Tibial nerve (tissue), 4 donors: ENCODE results near the gene CDK2. TPM values are rescaled to one million over a fixed set of nuclear protein-coding genes. Genes with fewer than 3 reads are reported as not detected.
"Not testable (repeated sequence)": the region's sequence is repeated elsewhere in the genome, so short reads cannot be mapped to it uniquely, and the experiment has no call there.

Experiments used
- DNase-seq, 2 donors: peaks; one replicate each; pipeline ENCODE4 v3.0.0-alpha.2; 2019; ENCODE audit warnings: low spot score in 2 of 2
- H3K27ac ChIP-seq, 4 donors: fragments of 200-600 bp; sonication (generic) in 3 of 4; one replicate each; pipeline ENCODE4 v1.5.1; 2017 to 2019; ENCODE audit warnings: mild to moderate bottlenecking in 1 of 4
- H3K27me3 ChIP-seq, 2 donors: fragments of 200-600 bp; sonication (generic) in 1 of 2; one replicate each; pipeline versions ENCODE4 v1.5.1 to v1.6.0; 2017 to 2019
- H3K36me3 ChIP-seq, 3 donors: fragments of 200-600 bp; sonication (generic); one replicate each; pipeline ENCODE4 v1.5.1; 2018 to 2019
- H3K4me1 ChIP-seq, 4 donors: fragments of 200-600 bp; sonication (generic) in 3 of 4; one replicate each; pipeline ENCODE4 v1.5.1; 2017 to 2019
- H3K4me3 ChIP-seq, 4 donors: fragments of 200-600 bp; sonication (generic) in 3 of 4; one replicate each; pipeline ENCODE4 v1.5.1; 2017 to 2019; ENCODE audit warnings: mild to moderate bottlenecking in 1 of 4, moderate library complexity in 1 of 4
- H3K9me3 ChIP-seq, 4 donors: fragments of 200-600 bp; sonication (generic) in 3 of 4; one replicate each; pipeline ENCODE4 v1.5.1; 2017 to 2019
- CTCF ChIP-seq, 5 experiments: fragments of 200-600 bp in 3 of 5; fragments of 450-650 bp in 2 of 5; sonication (generic) in 3 of 5; IDR thresholded peaks; one replicate each; pipeline ENCODE4 v1.5.1; 2016 to 2019; ENCODE audit warnings: antibody characterized with exemption in 5 of 5, mild to moderate bottlenecking in 3 of 5, moderate library complexity in 2 of 5
- EP300 ChIP-seq, 2 donors: sonication (generic); formaldehyde crosslinking; IDR thresholded peaks; one replicate each; pipeline ENCODE4 v1.6.1; 2017; ENCODE audit warnings: antibody characterized with exemption in 2 of 2, mild to moderate bottlenecking in 1 of 2
- POLR2A ChIP-seq, 2 donors: fragments of 450-650 bp; IDR thresholded peaks; one replicate each; pipeline ENCODE4 v1.6.1; 2017; ENCODE audit warnings: antibody characterized with exemption in 2 of 2, mild to moderate bottlenecking in 2 of 2, moderate library complexity in 2 of 2
- WGBS, 2 donors: methylation state at CpG; one replicate each; pipeline ENCODE4 v1.1.5; 2018; 5-methylcytosine and 5-hydroxymethylcytosine counted together
- total RNA-seq, 4 donors: library from RNA; depleted of rRNA; stranded (reverse); fragments of >200 nt; gene quantifications; one replicate each; pipeline ENCODE4 v1.1.0, GENCODE V29; 2016

The CDK2 gene
- 10 to 100 TPM; 10.3 to 22.2 (median 13.8) TPM for total RNA-seq

- Histone ChIP-seq H3K27me3 (no peaks in the 10 kb centered on the region), H3K4me1 (peaks cover 0 to 23% (median 7%) of the 10 kb centered on the region in 4 donors), H3K27ac (peak within 1 kb of the TSS; percentile 10 to 91 (median 84)), H3K9me3 (no peaks in the 10 kb centered on the region), H3K4me3 (peak within 1 kb of the TSS; percentile 51 to 77 (median 73)), H3K36me3 (peaks cover 0 to 20% (median 0%) of the 10 kb centered on the region in 3 donors)
- TF ChIP-seq EP300 (IDR thresholded peaks at IDR 0.05), result peak; percentile 35 to 83
- no peak for TF ChIP-seq CTCF (IDR thresholded peaks at IDR 0.05)
- peak; percentile 43 to 71 for TF ChIP-seq POLR2A (IDR thresholded peaks at IDR 0.05)
- WGBS, 2 donors, result 0 to 2% methylated on average over 41 to 42 of the region's 45 CpGs
- DNase-seq, result peak; percentile 96 to 97
These were observed at the start of gene CDK2 for GRCh38 chr12:55966408-55967281. TSS of gene CDK2 (plus strand) at chr12:55966830. CDS start at chr12:55967009, 179 bp downstream.

- not testable (repeated sequence) for H3K27ac ChIP-seq, DNase-seq, H3K4me3 ChIP-seq, H3K27me3 ChIP-seq, H3K9me3 ChIP-seq
- Histone ChIP-seq H3K4me1 (peaks cover 0 to 12% (median 0%) of the 10 kb centered on the region in 4 donors), H3K36me3 (peaks cover 0 to 43% (median 0%) of the 10 kb centered on the region in 3 donors)
- 85 to 92% methylated on average over 3 of the region's 3 CpGs for WGBS, 2 donors
These were observed 47.6 kb upstream of the CDK2 start for GRCh38 chr12:55919032-55919431.

- Histone ChIP-seq H3K9me3 (no peaks in the 10 kb centered on the region), H3K27me3 (no peaks in the 10 kb centered on the region), H3K36me3 (peaks cover 0 to 27% (median 0%) of the 10 kb centered on the region in 3 donors), H3K4me3 (no peak overlapping the region), H3K4me1 (peaks cover 0 to 29% (median 9%) of the 10 kb centered on the region in 4 donors), H3K27ac (no peak overlapping the region)
- no peak for DNase-seq
- TF ChIP-seq EP300 (IDR thresholded peaks at IDR 0.05) (no peak), POLR2A (IDR thresholded peaks at IDR 0.05) (no peak)
- WGBS, 2 donors, result 92 to 94% methylated on average over 3 of the region's 3 CpGs
These were observed 44.5 kb upstream of the CDK2 start for GRCh38 chr12:55922126-55922525.

- peaks cover 0 to 38% (median 10%) of the 10 kb centered on the region in 4 donors for H3K4me1 ChIP-seq
- H3K4me3 ChIP-seq, DNase-seq, H3K27me3 ChIP-seq, H3K9me3 ChIP-seq, H3K27ac ChIP-seq: not testable (repeated sequence)
- 89 to 93% methylated on average over 9 of the region's 9 CpGs for WGBS, 2 donors
- H3K36me3 ChIP-seq, result peaks cover 0 to 24% (median 0%) of the 10 kb centered on the region in 3 donors
These were observed 43.0 kb upstream of the CDK2 start for GRCh38 chr12:55923648-55924047.

- H3K27ac ChIP-seq, result no peak overlapping the region
- 81 to 90% methylated on average over 4 of the region's 4 CpGs for WGBS, 2 donors
These were observed 41.3 kb upstream of the CDK2 start for GRCh38 chr12:55925371-55925770.

More at GRCh38 chr12:55925371-55925770, 41.3 kb upstream of the CDK2 start:
- Histone ChIP-seq H3K36me3 (peaks cover 0 to 24% (median 0%) of the 10 kb centered on the region in 3 donors), H3K4me1 (peaks cover 0 to 55% (median 17%) of the 10 kb centered on the region in 4 donors), H3K9me3 (no peaks in the 10 kb centered on the region), H3K4me3 (no peak overlapping the region), H3K27me3 (no peaks in the 10 kb centered on the region)
- TF ChIP-seq EP300 (IDR thresholded peaks at IDR 0.05) (no peak), CTCF (IDR thresholded peaks at IDR 0.05) (no peak), POLR2A (IDR thresholded peaks at IDR 0.05) (no peak)
- DNase-seq, result no peak
